B cell (primary cell): ENCODE results near the gene VWA8.

Source experiments
- EZH2 ChIP-seq: IDR thresholded peaks from 2 replicates; pipeline ENCODE4 v1.6.1; 2012; ENCODE audit warnings: borderline replicate concordance, low read depth, mild to moderate bottlenecking, moderate library complexity, low read length; ENCODE audit not compliant: insufficient read depth, poor library complexity, severe bottlenecking
- TF ChIP-seq, protein P1 (sequence below): fragments of 200-600 bp; IDR thresholded peaks from one replicate; pipeline ENCODE4 v1.8.0; 2022; ENCODE audit warnings: antibody characterized with exemption, mild to moderate bottlenecking

DNA sequence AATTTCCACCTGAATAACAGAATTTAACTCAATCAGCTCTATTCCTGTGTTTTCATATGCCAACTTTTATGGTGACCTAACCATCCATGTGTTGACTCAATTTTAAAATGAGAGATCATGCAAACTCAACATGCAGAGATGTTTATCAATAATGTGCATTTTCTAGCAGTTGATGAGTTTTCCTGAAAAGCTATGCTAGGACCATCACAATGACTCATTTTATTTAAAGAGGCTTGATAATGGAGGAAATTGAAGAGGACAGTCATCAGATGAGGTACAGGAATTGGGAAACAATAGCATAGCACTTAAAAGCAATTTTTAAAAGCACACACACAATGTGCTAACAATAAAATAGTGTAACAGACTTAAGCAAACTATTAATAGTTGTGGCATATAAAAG lies 127.1 kb downstream of the VWA8 start:
- TF ChIP-seq, protein P1, sequence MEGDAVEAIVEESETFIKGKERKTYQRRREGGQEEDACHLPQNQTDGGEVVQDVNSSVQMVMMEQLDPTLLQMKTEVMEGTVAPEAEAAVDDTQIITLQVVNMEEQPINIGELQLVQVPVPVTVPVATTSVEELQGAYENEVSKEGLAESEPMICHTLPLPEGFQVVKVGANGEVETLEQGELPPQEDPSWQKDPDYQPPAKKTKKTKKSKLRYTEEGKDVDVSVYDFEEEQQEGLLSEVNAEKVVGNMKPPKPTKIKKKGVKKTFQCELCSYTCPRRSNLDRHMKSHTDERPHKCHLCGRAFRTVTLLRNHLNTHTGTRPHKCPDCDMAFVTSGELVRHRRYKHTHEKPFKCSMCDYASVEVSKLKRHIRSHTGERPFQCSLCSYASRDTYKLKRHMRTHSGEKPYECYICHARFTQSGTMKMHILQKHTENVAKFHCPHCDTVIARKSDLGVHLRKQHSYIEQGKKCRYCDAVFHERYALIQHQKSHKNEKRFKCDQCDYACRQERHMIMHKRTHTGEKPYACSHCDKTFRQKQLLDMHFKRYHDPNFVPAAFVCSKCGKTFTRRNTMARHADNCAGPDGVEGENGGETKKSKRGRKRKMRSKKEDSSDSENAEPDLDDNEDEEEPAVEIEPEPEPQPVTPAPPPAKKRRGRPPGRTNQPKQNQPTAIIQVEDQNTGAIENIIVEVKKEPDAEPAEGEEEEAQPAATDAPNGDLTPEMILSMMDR = no peak
- no peak for TF ChIP-seq EZH2
